Activated CD8-positive, alpha-beta T cell treated with anti-CD3 and anti-CD28 coated beads, Interleukin-2, amount 10 ng/mL, durations not matched to agents 7 days and 5 days (primary cell): ENCODE measurements around the gene NTRK2. TPM values are rescaled to one million over a fixed set of nuclear protein-coding genes. Genes with fewer than 3 reads are reported as not detected.

Source experiments
- ATAC-seq: fragments of 150-1000 bp; cut with Tn5 transposase; one replicate; pipeline ENCODE4 v1.10.0; 2021; ENCODE audit warnings: moderate library complexity
- CTCF ChIA-PET: fragments of 350-600 bp; sonication (Branson Sonifier 250); formaldehyde crosslinking; loops from one replicate; lab custom pipeline; 2021; ENCODE audit warnings: antibody characterized with exemption; lab: Charles Lee
- POLR2A ChIA-PET: fragments of 350-600 bp; sonication (Branson Sonifier 250); formaldehyde crosslinking; loops from one replicate; lab custom pipeline; 2021; ENCODE audit warnings: antibody characterized with exemption; lab: Charles Lee
- DNase-seq: peaks from one replicate; pipeline ENCODE4 v3.0.0-alpha.2; 2020
- H3K27ac Mint-ChIP-seq: one replicate; pipeline ENCODE4 v1.8.0; 2021; ENCODE audit warnings: mild to moderate bottlenecking, mixed read lengths
- H3K27me3 Mint-ChIP-seq: one replicate; pipeline ENCODE4 v1.8.0; 2021; ENCODE audit warnings: low read depth, mixed read lengths
- H3K36me3 Mint-ChIP-seq: one replicate; pipeline ENCODE4 v1.8.0; 2021; ENCODE audit warnings: low read depth, mixed read lengths
- H3K4me1 Mint-ChIP-seq: one replicate; pipeline ENCODE4 v1.8.0; 2021; ENCODE audit warnings: low read depth, mixed read lengths
- H3K4me3 Mint-ChIP-seq: one replicate; pipeline ENCODE4 v1.8.0; 2021; ENCODE audit warnings: mild to moderate bottlenecking, mixed read lengths
- H3K9me3 Mint-ChIP-seq: one replicate; pipeline ENCODE4 v1.8.0; 2022; ENCODE audit warnings: mixed read lengths; ENCODE audit not compliant: insufficient read depth
- total RNA-seq, 2 experiments: library from RNA; stranded (reverse); gene quantifications; one replicate each; pipeline ENCODE4 v1.2.3, GENCODE V29; 2021

NTRK2 gene
- total RNA-seq = under 1 TPM; 0.05 TPM

DNA sequence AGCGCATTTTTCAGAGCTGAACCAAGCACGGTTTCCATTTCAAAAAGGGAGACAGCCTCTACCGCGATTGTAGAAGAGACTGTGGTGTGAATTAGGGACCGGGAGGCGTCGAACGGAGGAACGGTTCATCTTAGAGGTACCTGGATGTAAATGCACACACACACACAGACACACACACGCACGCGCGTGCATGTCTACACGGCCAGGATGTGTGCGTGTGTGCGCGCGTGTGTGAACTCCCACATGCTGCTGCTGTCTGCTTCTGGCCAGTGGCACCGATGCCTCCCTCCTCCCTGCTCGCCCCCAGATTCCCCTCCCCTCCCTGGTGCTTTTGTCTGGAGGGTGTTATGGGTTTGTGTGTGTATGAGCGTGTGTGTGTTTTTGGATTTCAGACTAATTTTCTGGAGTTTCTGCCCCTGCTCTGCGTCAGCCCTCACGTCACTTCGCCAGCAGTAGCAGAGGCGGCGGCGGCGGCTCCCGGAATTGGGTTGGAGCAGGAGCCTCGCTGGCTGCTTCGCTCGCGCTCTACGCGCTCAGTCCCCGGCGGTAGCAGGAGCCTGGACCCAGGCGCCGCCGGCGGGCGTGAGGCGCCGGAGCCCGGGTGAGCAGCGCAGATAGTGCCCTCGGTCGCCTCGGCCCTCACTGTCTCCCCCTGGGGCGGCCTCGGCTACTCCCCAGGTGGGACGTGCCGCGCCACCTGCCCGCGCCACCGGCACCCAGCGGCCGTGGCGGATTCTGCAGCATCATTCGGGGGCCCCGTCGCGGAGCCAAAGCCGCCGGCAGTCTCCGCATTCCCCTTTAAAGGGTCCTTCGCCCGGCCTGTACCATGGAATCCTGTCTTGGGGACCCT lies at the start of gene NTRK2:
NTRK2 (plus strand) TSS at position 442 of the 850 bp plus-strand sequence. CDS start 1,020 bp downstream, outside the sequence.
- Mint-ChIP-seq H3K27me3 (peaks cover 58% of the 10 kb centered on the region), H3K36me3 (no peaks in the 10 kb centered on the region), H3K4me1 (peaks cover 10% of the 10 kb centered on the region), H3K9me3 (no peaks in the 10 kb centered on the region), H3K27ac (no peak within 1 kb of the TSS), H3K4me3 (peak within 1 kb of the TSS; percentile 22)
- ChIA-PET POLR2A (no interaction called here), CTCF (no interaction called here)
- ATAC-seq (peak; percentile 39), DNase-seq (no peak)

GRCh38 chr9:84620338-84620737 lies 49.2 kb upstream of the NTRK2 start:
- CTCF ChIA-PET = no interaction called here
- Mint-ChIP-seq H3K27ac (no peak overlapping the region), H3K27me3 (peaks cover 2% of the 10 kb centered on the region), H3K4me3 (no peak overlapping the region), H3K4me1 (no peaks in the 10 kb centered on the region), H3K36me3 (no peaks in the 10 kb centered on the region), H3K9me3 (no peaks in the 10 kb centered on the region)
- ATAC-seq (no peak), DNase-seq (no peak)
- POLR2A ChIA-PET = no interaction called here

DNA sequence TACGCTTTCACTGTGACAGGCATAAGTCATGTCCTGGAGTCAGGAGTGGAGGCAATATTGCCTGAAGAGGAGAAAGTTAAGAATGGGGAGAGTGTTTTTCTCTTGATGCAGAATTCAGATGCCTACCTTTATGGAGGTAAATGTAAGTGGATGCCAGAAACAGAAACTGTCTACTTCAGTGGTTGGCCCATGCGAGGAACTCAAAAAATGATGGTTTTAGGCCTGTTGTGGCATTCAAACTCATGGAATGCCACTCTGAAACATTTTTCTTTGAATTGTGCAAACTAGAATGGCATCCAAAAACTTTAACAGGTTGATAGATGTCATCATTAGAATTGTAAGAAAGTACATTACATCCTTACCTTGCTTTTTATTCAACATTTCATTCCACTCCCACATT lies 47.7 kb upstream of the NTRK2 start:
- no peaks in the 10 kb centered on the region for H3K36me3 Mint-ChIP-seq
- H3K27ac Mint-ChIP-seq = no peak overlapping the region
- no peak overlapping the region for H3K4me3 Mint-ChIP-seq
- ATAC-seq (no peak), DNase-seq (no peak)
- H3K27me3 Mint-ChIP-seq = peaks cover 2% of the 10 kb centered on the region
- no peaks in the 10 kb centered on the region for H3K9me3 Mint-ChIP-seq
- CTCF ChIA-PET = no interaction called here
- POLR2A ChIA-PET = interaction anchor here (0.6 kb wide), 1 partner anchor 955 kb away, joined by 3 read pairs; no protein-coding TSS in a partner anchor
- H3K4me1 Mint-ChIP-seq = no peaks in the 10 kb centered on the region

DNA sequence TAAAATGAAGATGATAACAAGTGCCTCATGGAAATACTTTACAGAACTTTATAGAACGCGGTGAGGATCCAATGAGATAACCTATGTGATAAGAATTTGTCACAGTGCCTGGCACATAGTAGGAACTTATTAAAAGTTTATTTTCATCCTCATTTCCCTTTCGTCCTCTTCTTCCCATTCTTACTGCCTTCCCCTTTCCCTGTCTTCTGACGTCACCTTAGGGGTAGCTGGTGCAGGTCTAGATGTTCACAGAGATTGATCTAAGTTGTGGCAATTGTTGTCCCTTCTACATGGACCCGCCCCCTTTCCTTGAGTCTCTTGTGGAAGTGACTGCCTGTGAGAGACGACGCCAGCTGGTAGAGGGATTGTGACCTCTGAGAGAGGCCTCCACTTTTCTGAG lies 46.5 kb upstream of the NTRK2 start:
- CTCF ChIA-PET = no interaction called here
- Mint-ChIP-seq H3K27me3 (peaks cover 2% of the 10 kb centered on the region), H3K4me1 (no peaks in the 10 kb centered on the region), H3K4me3 (no peak overlapping the region), H3K36me3 (no peaks in the 10 kb centered on the region), H3K27ac (no peak overlapping the region), H3K9me3 (no peaks in the 10 kb centered on the region)
- POLR2A ChIA-PET = no interaction called here
- DNase-seq (no peak), ATAC-seq (no peak)

DNA sequence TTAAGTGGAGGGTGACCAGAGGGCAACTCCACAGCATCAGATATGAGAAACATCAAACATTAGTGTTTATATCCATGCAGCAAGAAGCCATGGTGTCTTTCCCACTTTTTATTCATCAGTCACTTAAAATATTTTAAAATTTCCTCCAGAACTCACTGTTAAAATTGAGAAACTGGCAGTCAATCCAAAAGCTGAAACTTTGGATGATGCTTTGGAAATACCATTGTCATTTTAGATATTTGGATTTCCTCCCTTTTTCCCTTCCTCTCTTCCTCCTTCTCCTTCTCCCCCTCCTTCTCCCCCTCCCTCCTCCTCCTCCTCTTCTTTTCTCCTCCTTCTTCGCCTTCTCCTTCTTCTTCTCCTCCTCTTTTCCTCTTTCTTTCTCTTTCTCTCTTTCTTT lies 33.1 kb upstream of the NTRK2 start:
- Mint-ChIP-seq H3K27me3 (no peaks in the 10 kb centered on the region), H3K4me3 (no peak overlapping the region), H3K27ac (no peak overlapping the region), H3K9me3 (no peaks in the 10 kb centered on the region), H3K4me1 (no peaks in the 10 kb centered on the region), H3K36me3 (no peaks in the 10 kb centered on the region)
- no peak for ATAC-seq
- ChIA-PET CTCF (no interaction called here), POLR2A (no interaction called here)
- no peak for DNase-seq

GRCh38 chr9:84642553-84643141 lies 26.9 kb upstream of the NTRK2 start:
- DNase-seq (no peak), ATAC-seq (no peak)
- no peaks in the 10 kb centered on the region for H3K36me3 Mint-ChIP-seq
- no peaks in the 10 kb centered on the region for H3K4me1 Mint-ChIP-seq
- ChIA-PET POLR2A (no interaction called here), CTCF (no interaction called here)
- no peak overlapping the region for H3K27ac Mint-ChIP-seq
- H3K9me3 Mint-ChIP-seq = no peaks in the 10 kb centered on the region
- H3K27me3 Mint-ChIP-seq = no peaks in the 10 kb centered on the region
- no peak overlapping the region for H3K4me3 Mint-ChIP-seq

DNA sequence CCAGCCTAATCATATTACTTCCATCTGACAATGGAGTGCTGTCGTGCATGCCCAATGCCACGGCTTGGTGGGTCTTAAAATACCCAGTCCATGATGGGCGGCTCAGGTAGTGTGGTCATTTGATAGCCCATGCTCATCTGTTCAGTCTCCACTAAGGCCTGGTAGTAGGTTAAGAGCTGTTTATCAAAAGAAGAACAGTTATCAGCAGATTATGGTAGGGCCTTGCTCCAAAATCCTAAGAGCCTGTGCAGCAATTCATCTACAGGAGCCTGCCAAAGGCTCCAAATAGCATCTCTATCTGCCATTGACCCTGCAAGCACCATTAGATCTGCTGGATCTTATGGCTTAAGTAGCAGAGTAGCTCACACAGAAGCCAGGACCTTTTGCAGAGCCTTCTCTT lies 21.8 kb upstream of the NTRK2 start:
- H3K4me3 Mint-ChIP-seq = no peak overlapping the region
- no peak overlapping the region for H3K27ac Mint-ChIP-seq
- no peak for DNase-seq
- no peaks in the 10 kb centered on the region for H3K36me3 Mint-ChIP-seq
- no peak for ATAC-seq
- ChIA-PET CTCF (no interaction called here), POLR2A (no interaction called here)
- H3K27me3 Mint-ChIP-seq = no peaks in the 10 kb centered on the region
- no peaks in the 10 kb centered on the region for H3K9me3 Mint-ChIP-seq
- no peaks in the 10 kb centered on the region for H3K4me1 Mint-ChIP-seq

GRCh38 chr9:84652496-84653120 lies 16.9 kb upstream of the NTRK2 start:
- H3K27ac Mint-ChIP-seq = no peak overlapping the region
- ChIA-PET POLR2A (no interaction called here), CTCF (no interaction called here)
- H3K4me1 Mint-ChIP-seq = no peaks in the 10 kb centered on the region
- no peaks in the 10 kb centered on the region for H3K36me3 Mint-ChIP-seq
- DNase-seq = no peak
- no peaks in the 10 kb centered on the region for H3K27me3 Mint-ChIP-seq
- ATAC-seq = no peak
- H3K4me3 Mint-ChIP-seq = no peak overlapping the region
- H3K9me3 Mint-ChIP-seq = no peaks in the 10 kb centered on the region

DNA sequence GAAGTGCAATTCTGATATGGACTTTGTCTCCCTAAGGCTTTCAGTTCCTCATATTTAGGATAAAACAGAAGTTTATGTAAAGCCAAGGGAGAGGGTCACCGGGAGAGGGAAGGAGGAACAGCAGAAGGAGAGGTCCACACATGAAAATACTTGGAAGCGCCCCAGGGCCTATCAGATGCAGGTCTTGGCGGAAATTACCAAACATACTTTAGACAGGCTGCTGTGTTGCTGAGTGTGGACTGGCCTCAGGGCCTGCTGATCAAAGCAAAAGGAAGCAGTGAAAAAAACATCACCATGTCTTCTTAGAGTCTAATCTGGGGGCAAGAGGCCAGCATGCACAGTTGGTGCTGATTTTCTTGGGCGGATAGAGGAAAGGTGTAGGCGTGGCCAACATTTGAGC lies 14.1 kb upstream of the NTRK2 start:
- ChIA-PET POLR2A (no interaction called here), CTCF (no interaction called here)
- Mint-ChIP-seq H3K27me3 (no peaks in the 10 kb centered on the region), H3K9me3 (no peaks in the 10 kb centered on the region), H3K27ac (no peak overlapping the region), H3K4me3 (no peak overlapping the region), H3K36me3 (no peaks in the 10 kb centered on the region), H3K4me1 (no peaks in the 10 kb centered on the region)
- DNase-seq (no peak), ATAC-seq (no peak)

DNA sequence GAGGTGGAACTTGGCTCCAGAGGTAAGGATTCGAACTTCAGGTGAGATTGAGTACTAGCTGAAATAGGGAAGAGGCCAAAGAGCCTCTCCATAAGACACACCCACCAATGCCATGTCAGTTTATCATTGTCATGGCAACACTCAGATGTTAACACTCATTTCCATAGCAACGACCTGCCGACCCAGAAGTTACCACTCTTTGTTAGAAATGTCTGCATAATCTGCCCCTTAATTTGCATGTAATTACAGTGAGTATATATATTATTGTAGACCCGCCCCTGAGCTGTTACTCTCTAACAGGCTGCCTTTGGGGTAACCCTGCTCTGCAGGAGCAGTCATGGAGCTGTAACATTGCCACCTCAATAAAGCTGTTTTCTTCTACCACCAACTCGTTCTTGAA lies 10.2 kb upstream of the NTRK2 start:
- no peaks in the 10 kb centered on the region for H3K4me1 Mint-ChIP-seq
- ChIA-PET CTCF (no interaction called here), POLR2A (no interaction called here)
- no peaks in the 10 kb centered on the region for H3K36me3 Mint-ChIP-seq
- H3K4me3 Mint-ChIP-seq = no peak overlapping the region
- DNase-seq (no peak), ATAC-seq (no peak)
- no peaks in the 10 kb centered on the region for H3K27me3 Mint-ChIP-seq
- H3K9me3 Mint-ChIP-seq = no peaks in the 10 kb centered on the region
- no peak overlapping the region for H3K27ac Mint-ChIP-seq

GRCh38 chr9:84659773-84660172 lies 9.8 kb upstream of the NTRK2 start:
- no peak for ATAC-seq
- H3K9me3 Mint-ChIP-seq = no peaks in the 10 kb centered on the region
- POLR2A ChIA-PET = no interaction called here
- H3K4me3 Mint-ChIP-seq = no peak overlapping the region
- CTCF ChIA-PET = no interaction called here
- H3K4me1 Mint-ChIP-seq = no peaks in the 10 kb centered on the region
- no peaks in the 10 kb centered on the region for H3K27me3 Mint-ChIP-seq
- no peak for DNase-seq
- H3K27ac Mint-ChIP-seq = no peak overlapping the region
- H3K36me3 Mint-ChIP-seq = no peaks in the 10 kb centered on the region

- Mint-ChIP-seq H3K27me3 (peaks cover 54% of the 10 kb centered on the region), H3K36me3 (no peaks in the 10 kb centered on the region), H3K4me3 (no peak overlapping the region), H3K27ac (no peak overlapping the region), H3K4me1 (peaks cover 10% of the 10 kb centered on the region), H3K9me3 (no peaks in the 10 kb centered on the region)
- DNase-seq (no peak), ATAC-seq (no peak)
- ChIA-PET CTCF (no interaction called here), POLR2A (no interaction called here)
Measured at GRCh38 chr9:84667571-84668195, 1.8 kb upstream of the NTRK2 start.
